H1 (cell line): ENCODE measurements around the gene ABCC11. TPM values are rescaled to one million over a fixed set of nuclear protein-coding genes. Genes with fewer than 3 reads are reported as not detected.

Source experiments
- CTCF ChIA-PET: fragments of 300-600 bp; sonication (Branson Sonifier 250); formaldehyde crosslinking; loops from one replicate; lab custom pipeline; 2021; ENCODE audit not compliant: partially characterized antibody; lab: Charles Lee
- POLR2A ChIA-PET: fragments of 300-600 bp; sonication (Branson Sonifier 250); formaldehyde crosslinking; loops from one replicate; lab custom pipeline; 2021; ENCODE audit warnings: inconsistent platforms; ENCODE audit not compliant: partially characterized antibody; lab: Charles Lee
- DNase-seq, 2 experiments: peaks; one replicate each; pipeline versions ENCODE4 v3.0.0 to v3.0.0-alpha.2; 2010 to 2022; ENCODE audit warnings: low spot score in 2 of 2, low read depth in 1 of 2, mixed read lengths in 1 of 2
- FAIRE-seq: peaks from 2 replicates; lab custom pipeline; 2011; peaks lifted over from hg19 to GRCh38; lab: Jason Lieb, UNC
- H2AFZ ChIP-seq: 2 replicates; pipeline ENCODE4 v1.8.1; 2012; ENCODE audit warnings: low read length, inconsistent platforms
- H2AK5ac ChIP-seq: 2 replicates; pipeline ENCODE4 v1.6.1; 2013; ENCODE audit warnings: low read depth, low read length
- H2BK120ac ChIP-seq: replicated peaks from 2 replicates; pipeline ENCODE3; 2013; ENCODE audit warnings: low read depth, low read length, inconsistent platforms
- H2BK12ac ChIP-seq: 2 replicates; pipeline ENCODE4 v1.6.1; 2013; ENCODE audit warnings: low read depth, low read length
- H2BK15ac ChIP-seq: 2 replicates; pipeline ENCODE4 v1.6.1; 2013; ENCODE audit warnings: low read length
- H2BK20ac ChIP-seq: 2 replicates; pipeline ENCODE4 v1.6.1; 2013; ENCODE audit warnings: low read length
- H2BK5ac ChIP-seq: 2 replicates; pipeline ENCODE4 v1.6.1; 2013; ENCODE audit warnings: low read depth, low read length
- H3K14ac ChIP-seq: 2 replicates; pipeline ENCODE4 v1.6.1; 2013; ENCODE audit warnings: inconsistent platforms; ENCODE audit not compliant: insufficient read length
- H3K18ac ChIP-seq: 2 replicates; pipeline ENCODE4 v1.6.1; 2013; ENCODE audit warnings: low read length; ENCODE audit errors: extremely low read depth
- H3K23ac ChIP-seq: 2 replicates; pipeline ENCODE4 v1.6.1; 2013; ENCODE audit warnings: inconsistent platforms; ENCODE audit not compliant: insufficient read length
- H3K23me2 ChIP-seq: 2 replicates; pipeline ENCODE4 v1.6.1; 2013; ENCODE audit warnings: low read depth, low read length
- H3K27ac ChIP-seq: 2 replicates; pipeline ENCODE4 v1.6.1; 2011; ENCODE audit warnings: low read depth, low read length, inconsistent platforms
- H3K27me3 ChIP-seq, 4 experiments: replicated peaks in 1 of 4; 1 replicate in 1 of 4; 2 replicates in 3 of 4; pipeline versions ENCODE4 v1.6.1 to v1.8.1; 2011 to 2013; ENCODE audit warnings: low read length in 3 of 4, mild to moderate bottlenecking in 3 of 4, inconsistent platforms in 2 of 4, mixed read lengths in 2 of 4, moderate library complexity in 1 of 4; ENCODE audit not compliant: control insufficient read depth in 3 of 4, insufficient read depth in 3 of 4; ENCODE audit errors: extremely low read depth in 1 of 4
- H3K36me3 ChIP-seq, 4 experiments: 2 replicates each; pipeline versions ENCODE4 v1.6.1 to v1.8.1; 2011 to 2013; ENCODE audit warnings: mild to moderate bottlenecking in 4 of 4, low read length in 3 of 4, moderate library complexity in 2 of 4, control low read depth in 1 of 4, inconsistent platforms in 1 of 4; ENCODE audit not compliant: insufficient read depth in 4 of 4, control insufficient read depth in 2 of 4
- H3K4ac ChIP-seq: replicated peaks from 2 replicates; pipeline ENCODE3; 2013; ENCODE audit warnings: low read length, low read depth, mixed read lengths, inconsistent platforms; ENCODE audit not compliant: insufficient read length
- H3K4me1 ChIP-seq, 4 experiments: replicated peaks in 1 of 4; 1 replicate in 1 of 4; 2 replicates in 3 of 4; pipeline versions ENCODE4 v1.6.1 to v1.8.1; 2011 to 2013; ENCODE audit warnings: low read length in 3 of 4, inconsistent platforms in 2 of 4, mixed read lengths in 1 of 4; ENCODE audit not compliant: insufficient read depth in 4 of 4, control insufficient read depth in 3 of 4
- H3K4me2 ChIP-seq, 2 experiments: 2 replicates each; pipeline versions ENCODE4 v1.6.1 to v1.8.1; 2011 to 2013; ENCODE audit warnings: low read depth in 2 of 2, low read length in 2 of 2, control low read depth in 1 of 2, inconsistent platforms in 1 of 2, mild to moderate bottlenecking in 1 of 2; ENCODE audit not compliant: insufficient read depth in 1 of 2
- H3K4me3 ChIP-seq, 4 experiments: fragments of 200-600, 300-600 bp in 1 of 4; sonication (generic), shearing (Covaris generic), sonication (Bioruptor Twin) in 1 of 4; 2 replicates each; pipeline versions ENCODE4 v1.5.1 to v1.8.1; 2011 to 2016; ENCODE audit warnings: low read length in 4 of 4, low read depth in 3 of 4, control low read depth in 2 of 4, inconsistent platforms in 2 of 4, mild to moderate bottlenecking in 2 of 4, mixed read lengths in 1 of 4, moderate library complexity in 1 of 4; ENCODE audit not compliant: insufficient read depth in 2 of 4; ENCODE audit errors: extremely low read depth in 1 of 4
- H3K56ac ChIP-seq: replicated peaks from 2 replicates; pipeline ENCODE3; 2013; ENCODE audit warnings: low read depth, mild to moderate bottlenecking, mixed read lengths, low read length, inconsistent platforms; ENCODE audit not compliant: insufficient read length
- H3K79me1 ChIP-seq: 2 replicates; pipeline ENCODE4 v1.6.1; 2013; ENCODE audit warnings: low read depth, low read length, control low read depth
- H3K79me2 ChIP-seq, 2 experiments: 2 replicates each; pipeline versions ENCODE4 v1.6.1 to v1.8.1; 2012 to 2013; ENCODE audit warnings: low read length in 2 of 2, mild to moderate bottlenecking in 2 of 2, inconsistent platforms in 1 of 2; ENCODE audit not compliant: insufficient read depth in 2 of 2, control insufficient read depth in 1 of 2
- H3K9ac ChIP-seq, 4 experiments: replicated peaks in 1 of 4; 1 replicate in 1 of 4; 2 replicates in 3 of 4; pipeline versions ENCODE4 v1.6.1 to v1.8.1; 2011 to 2013; ENCODE audit warnings: low read depth in 3 of 4, low read length in 3 of 4, control low read depth in 2 of 4, mild to moderate bottlenecking in 2 of 4, moderate library complexity in 2 of 4, inconsistent platforms in 1 of 4; ENCODE audit errors: extremely low read depth in 1 of 4
- H3K9me3 ChIP-seq, 2 experiments: 2 replicates each; pipeline versions ENCODE4 v1.6.1 to v1.8.1; 2012 to 2013; ENCODE audit warnings: mild to moderate bottlenecking in 2 of 2, moderate library complexity in 2 of 2, control low read depth in 1 of 2, inconsistent platforms in 1 of 2, low read depth in 1 of 2, low read length in 1 of 2, mixed read lengths in 1 of 2; ENCODE audit not compliant: insufficient read depth in 2 of 2
- H4K20me1 ChIP-seq, 2 experiments: replicated peaks in 1 of 2; 2 replicates each; pipeline versions ENCODE3 to v1.8.1; 2011 to 2013; ENCODE audit warnings: inconsistent platforms in 2 of 2, low read length in 2 of 2, mild to moderate bottlenecking in 1 of 2; ENCODE audit not compliant: insufficient read depth in 2 of 2, control insufficient read depth in 1 of 2
- H4K5ac ChIP-seq: 2 replicates; pipeline ENCODE4 v1.6.1; 2013; ENCODE audit warnings: low read length, low read depth, mixed read lengths, inconsistent platforms; ENCODE audit not compliant: insufficient read length
- H4K8ac ChIP-seq: 2 replicates; pipeline ENCODE4 v1.8.0; 2013; ENCODE audit warnings: mild to moderate bottlenecking, moderate library complexity, low read length, inconsistent platforms; ENCODE audit not compliant: insufficient read depth; ENCODE audit errors: extremely low read depth
- H4K91ac ChIP-seq: replicated peaks from 2 replicates; pipeline ENCODE3; 2013; ENCODE audit warnings: low read length, mixed read lengths, inconsistent platforms; ENCODE audit not compliant: insufficient read length
- CBX8 ChIP-seq: fragments of 300-800, 300-1000 bp; sonication (generic); IDR thresholded peaks from 2 replicates; pipeline ENCODE4 v1.7.1; 2016; ENCODE audit warnings: low read depth, low read length, borderline replicate concordance
- FOSL1 ChIP-seq: IDR thresholded peaks from 2 replicates; pipeline ENCODE4 v1.6.1; 2011; ENCODE audit warnings: mild to moderate bottlenecking, low read depth, low read length, moderate library complexity; ENCODE audit not compliant: insufficient read depth
- HDAC6 ChIP-seq: IDR thresholded peaks from one replicate; pipeline ENCODE4 v1.7.1; 2012; ENCODE audit warnings: low read depth, mild to moderate bottlenecking, inconsistent platforms, low read length, moderate library complexity
- RAD21 ChIP-seq, 2 experiments: IDR thresholded peaks in 1 of 2; conservative IDR thresholded peaks in 1 of 2; 2 replicates each; pipeline ENCODE4 v1.6.1; 2011; ENCODE audit warnings: low read depth in 2 of 2, low read length in 2 of 2, improper control_type of control experiment in 1 of 2, inconsistent platforms in 1 of 2, mild to moderate bottlenecking in 1 of 2, moderate library complexity in 1 of 2
- RBBP5 ChIP-seq: IDR thresholded peaks from 2 replicates; pipeline ENCODE4 v1.7.1; 2012; ENCODE audit warnings: low read depth, mild to moderate bottlenecking, inconsistent platforms, low read length, moderate library complexity, borderline replicate concordance
- SAP30 ChIP-seq: fragments of 300-600 bp; sonication (generic); IDR thresholded peaks from 2 replicates; pipeline ENCODE4 v1.7.1; 2012; ENCODE audit warnings: low read length, moderate library complexity, mild to moderate bottlenecking, inconsistent platforms; ENCODE audit not compliant: insufficient read depth, insufficient replicate concordance
- SIX5 ChIP-seq: IDR thresholded peaks from 2 replicates; pipeline ENCODE4 v1.6.1; 2011; ENCODE audit warnings: mild to moderate bottlenecking, low read depth, low read length
- WGBS, 2 experiments: shearing (Covaris generic) in 1 of 2; methylation state at CpG; one replicate each; pipeline versions ENCODE4 v1.1.6 to v1.1.7; 2013 to 2015; ENCODE audit warnings: low lambda C conversion rate in 2 of 2, mixed read lengths in 2 of 2, inconsistent platforms in 1 of 2, low coverage in 1 of 2, missing lambda C conversion rate in 1 of 2; ENCODE audit not compliant: insufficient replicate concordance in 2 of 2, insufficient coverage in 1 of 2, insufficient read length in 1 of 2; ENCODE audit errors: extremely low coverage in 1 of 2, missing lambda C conversion rate in 1 of 2; 5-methylcytosine and 5-hydroxymethylcytosine counted together
- polyA plus RNA-seq, 7 experiments: library from polyadenylated mRNA; depleted of rRNA in 3 of 7; stranded (reverse) in 5 of 7; unstranded in 2 of 7; fragments of >200 nt in 5 of 7; fragments of 200-250 nt in 2 of 7; gene quantifications; 1 replicate in 5 of 7; 2 replicates in 1 of 7; 4 replicates in 1 of 7; pipeline versions ENCODE4 v1.2.1 to v1.2.3, GENCODE V29; 2011 to 2013; ENCODE audit warnings: missing spikeins in 2 of 7, mixed read lengths in 2 of 7
- total RNA-seq: library from RNA; stranded (reverse); fragmentation: NEBNext Ultra II Directional; extraction: Animal tissue kit (Norgen Biotek cat#: 25700); gene quantifications from 2 replicates; pipeline ENCODE4 v1.2.1, GENCODE V29; 2021
- TF ChIP-seq, protein P1 (sequence below): IDR thresholded peaks from 2 replicates; pipeline ENCODE4 v1.6.1; 2012; ENCODE audit warnings: inconsistent platforms
- TF ChIP-seq, protein P2 (sequence below): IDR thresholded peaks from 2 replicates; pipeline ENCODE4 v1.6.1; 2011; ENCODE audit warnings: low read depth, mild to moderate bottlenecking, low read length; ENCODE audit not compliant: insufficient read depth
- TF ChIP-seq, protein P3 (sequence below): IDR thresholded peaks from 2 replicates; pipeline ENCODE4 v1.6.1; 2012; ENCODE audit warnings: low read length, inconsistent platforms

ABCC11 gene
- total and polyA plus RNA-seq, 2 of the 8 experiments (the other 6 are each of a cell fraction or from before 2014, with no cell fraction given), result 0.06 TPM; not detected in 1

DNA sequence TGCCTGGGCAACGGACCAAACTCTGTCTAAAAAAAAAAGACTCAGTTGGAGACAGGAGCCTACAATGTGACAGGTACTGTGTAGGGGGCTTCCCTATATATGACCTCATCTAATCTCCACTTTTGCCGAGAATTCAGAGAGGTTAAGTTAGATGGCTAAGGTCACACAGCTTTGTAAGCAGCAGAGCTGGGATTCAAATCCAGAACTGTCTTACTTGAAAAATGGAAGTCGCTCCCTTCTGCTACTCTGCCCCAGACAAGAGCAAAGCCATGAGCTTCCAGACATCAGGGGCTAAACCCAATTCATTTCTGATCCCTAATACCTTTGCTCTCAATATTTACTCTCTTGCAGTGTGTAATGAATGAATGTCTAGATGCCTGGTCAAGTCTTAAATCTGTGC, 50.0 kb downstream of the ABCC11 start:
- no peak overlapping the region for H4K5ac ChIP-seq
- no peak overlapping the region for H3K18ac ChIP-seq
- H3K56ac ChIP-seq, result no peak overlapping the region
- no peaks in the 10 kb centered on the region for H3K79me1 ChIP-seq
- no peak overlapping the region for H3K4me3 ChIP-seq
- no peak overlapping the region for H3K4me2 ChIP-seq
- no peak overlapping the region for H3K14ac ChIP-seq
- no peaks in the 10 kb centered on the region for H3K9me3 ChIP-seq
- H3K27ac ChIP-seq, result no peak overlapping the region
- ChIA-PET CTCF (interaction anchor here (0.7 kb wide), 1 partner anchor 221 kb away, joined by 4 read pairs; no protein-coding TSS in a partner anchor), POLR2A (no interaction called here)
- H2BK12ac ChIP-seq, result no peak overlapping the region
- H4K8ac ChIP-seq, result no peak overlapping the region
- no peaks in the 10 kb centered on the region for H4K20me1 ChIP-seq
- H3K4me1 ChIP-seq, result no peaks in the 10 kb centered on the region
- H3K79me2 ChIP-seq, result no peaks in the 10 kb centered on the region
- no peak overlapping the region for H4K91ac ChIP-seq
- no peaks in the 10 kb centered on the region for H3K23me2 ChIP-seq
- H3K4ac ChIP-seq, result no peak overlapping the region
- H3K23ac ChIP-seq, result no peak overlapping the region
- no peak overlapping the region for H2BK20ac ChIP-seq
- FAIRE-seq (no peak), DNase-seq (no peak)
- H3K27me3 ChIP-seq, result no peaks in the 10 kb centered on the region
- 97% methylated on average over 3 of the region's 3 CpGs; no CpG with 5 or more reads in 1 of the 2 experiments for WGBS, 2 experiments
- H3K9ac ChIP-seq, result no peak overlapping the region
- H3K36me3 ChIP-seq, result no peaks in the 10 kb centered on the region
- H2BK15ac ChIP-seq, result no peak overlapping the region
- H2BK5ac ChIP-seq, result no peak overlapping the region
- no peak overlapping the region for H2AFZ ChIP-seq
- no peak overlapping the region for H2BK120ac ChIP-seq
- no peak overlapping the region for H2AK5ac ChIP-seq
- TF ChIP-seq SIX5, result no peak
- TF ChIP-seq FOSL1, result no peak
- TF ChIP-seq SAP30, result no peak
- TF ChIP-seq, protein P1, sequence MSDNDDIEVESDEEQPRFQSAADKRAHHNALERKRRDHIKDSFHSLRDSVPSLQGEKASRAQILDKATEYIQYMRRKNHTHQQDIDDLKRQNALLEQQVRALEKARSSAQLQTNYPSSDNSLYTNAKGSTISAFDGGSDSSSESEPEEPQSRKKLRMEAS, result no peak
- TF ChIP-seq CBX8, result no peak
- no peak for TF ChIP-seq HDAC6
- TF ChIP-seq, protein P2, sequence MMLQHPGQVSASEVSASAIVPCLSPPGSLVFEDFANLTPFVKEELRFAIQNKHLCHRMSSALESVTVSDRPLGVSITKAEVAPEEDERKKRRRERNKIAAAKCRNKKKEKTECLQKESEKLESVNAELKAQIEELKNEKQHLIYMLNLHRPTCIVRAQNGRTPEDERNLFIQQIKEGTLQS, result no peak
- TF ChIP-seq, protein P3, sequence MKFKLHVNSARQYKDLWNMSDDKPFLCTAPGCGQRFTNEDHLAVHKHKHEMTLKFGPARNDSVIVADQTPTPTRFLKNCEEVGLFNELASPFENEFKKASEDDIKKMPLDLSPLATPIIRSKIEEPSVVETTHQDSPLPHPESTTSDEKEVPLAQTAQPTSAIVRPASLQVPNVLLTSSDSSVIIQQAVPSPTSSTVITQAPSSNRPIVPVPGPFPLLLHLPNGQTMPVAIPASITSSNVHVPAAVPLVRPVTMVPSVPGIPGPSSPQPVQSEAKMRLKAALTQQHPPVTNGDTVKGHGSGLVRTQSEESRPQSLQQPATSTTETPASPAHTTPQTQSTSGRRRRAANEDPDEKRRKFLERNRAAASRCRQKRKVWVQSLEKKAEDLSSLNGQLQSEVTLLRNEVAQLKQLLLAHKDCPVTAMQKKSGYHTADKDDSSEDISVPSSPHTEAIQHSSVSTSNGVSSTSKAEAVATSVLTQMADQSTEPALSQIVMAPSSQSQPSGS, result no peak
- no peak for TF ChIP-seq RBBP5
- TF ChIP-seq RAD21 (IDR thresholded peaks at IDR 0.05 in 1 of 2, conservative IDR thresholded peaks at IDR 0.05 in 1 of 2; ENCODE audit: low read depth in 2 of 2, low read length in 2 of 2), result no peak
